G401.6 (cell line): Measurements from ENCODE around the gene TMOD1.
"Not testable (repeated sequence)": the region's sequence is repeated elsewhere in the genome, so short reads cannot be mapped to it uniquely, and the experiment has no call there.

Experiments used
- FAIRE-seq: peaks from 2 replicates; lab custom pipeline; 2012; peaks lifted over from hg19 to GRCh38; lab: Jason Lieb, UNC

Gene TMOD1

GRCh38 chr9:97568461-97569275 lies 67.2 kb downstream of the TMOD1 start:
- FAIRE-seq = no peak

- FAIRE-seq = no peak
Measured at GRCh38 chr9:97570899-97571298, 69.4 kb downstream of the TMOD1 start.

GRCh38 chr9:97571664-97572063 lies 70.2 kb downstream of the TMOD1 start:
- FAIRE-seq = no peak

- no peak for FAIRE-seq
Measured at GRCh38 chr9:97572196-97572891, 70.9 kb downstream of the TMOD1 start.

- FAIRE-seq = no peak
Measured at GRCh38 chr9:97572892-97573365, 71.5 kb downstream of the TMOD1 start.

GRCh38 chr9:97573482-97574073 lies 72.1 kb downstream of the TMOD1 start:
- FAIRE-seq = no peak

GRCh38 chr9:97574101-97574571 lies 72.7 kb downstream of the TMOD1 start:
- FAIRE-seq = not testable (repeated sequence)

- FAIRE-seq = not testable (repeated sequence)
Measured at GRCh38 chr9:97574921-97575672, 73.6 kb downstream of the TMOD1 start.

- FAIRE-seq = no peak
Measured at GRCh38 chr9:97575673-97576200, 74.3 kb downstream of the TMOD1 start.

GRCh38 chr9:97577051-97577450 lies 75.6 kb downstream of the TMOD1 start:
- no peak for FAIRE-seq

- no peak for FAIRE-seq
Measured at GRCh38 chr9:97578846-97579245, 77.4 kb downstream of the TMOD1 start.

GRCh38 chr9:97579914-97580313 lies 78.4 kb downstream of the TMOD1 start:
- FAIRE-seq = no peak

- FAIRE-seq = not testable (repeated sequence)
Measured at GRCh38 chr9:97581590-97581989, 80.1 kb downstream of the TMOD1 start.

GRCh38 chr9:97584778-97585177 lies 83.3 kb downstream of the TMOD1 start:
- FAIRE-seq = not testable (repeated sequence)

GRCh38 chr9:97586909-97587308 lies 85.4 kb downstream of the TMOD1 start:
- not testable (repeated sequence) for FAIRE-seq

- no peak for FAIRE-seq
Measured at GRCh38 chr9:97591535-97591934, 90.1 kb downstream of the TMOD1 start.

- FAIRE-seq = no peak
Measured at GRCh38 chr9:97592126-97592525, 90.7 kb downstream of the TMOD1 start.

GRCh38 chr9:97593960-97594359 lies 92.5 kb downstream of the TMOD1 start:
- FAIRE-seq = no peak

GRCh38 chr9:97594381-97594921 lies 93.0 kb downstream of the TMOD1 start:
- FAIRE-seq = no peak

GRCh38 chr9:97596906-97597305 lies 95.4 kb downstream of the TMOD1 start:
- no peak for FAIRE-seq

GRCh38 chr9:97598461-97599288 lies 97.2 kb downstream of the TMOD1 start:
- FAIRE-seq = no peak
